GM18868 (cell line): Measurements from ENCODE around the gene MTA3.

Experiments
- ATAC-seq: cut with Tn5 transposase; IDR thresholded peaks from one replicate; pipeline ENCODE4 v1.9.1; 2021; ENCODE audit warnings: mild to moderate bottlenecking, moderate library complexity; ENCODE audit not compliant: unreplicated experiment

Gene MTA3

DNA sequence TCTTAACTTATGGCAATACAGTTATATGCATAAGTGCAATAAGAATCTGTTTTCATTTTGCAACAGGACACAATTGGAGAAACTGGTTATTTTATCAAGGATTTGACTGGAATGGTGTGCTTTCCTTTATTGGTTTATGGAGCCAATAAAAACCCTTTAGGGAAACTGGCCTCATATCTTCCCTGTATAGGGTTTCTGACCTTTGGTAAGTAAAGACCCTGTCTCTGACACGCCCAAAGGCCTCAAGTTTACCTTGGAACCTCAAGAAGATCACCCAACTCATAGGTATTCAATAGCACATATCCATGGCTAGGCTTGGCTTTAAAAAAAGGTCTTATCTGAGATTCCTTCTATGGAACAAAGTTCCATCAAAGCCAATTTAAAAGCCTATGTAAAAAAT, 212.7 kb downstream of the MTA3 start:
- no peak for ATAC-seq

DNA sequence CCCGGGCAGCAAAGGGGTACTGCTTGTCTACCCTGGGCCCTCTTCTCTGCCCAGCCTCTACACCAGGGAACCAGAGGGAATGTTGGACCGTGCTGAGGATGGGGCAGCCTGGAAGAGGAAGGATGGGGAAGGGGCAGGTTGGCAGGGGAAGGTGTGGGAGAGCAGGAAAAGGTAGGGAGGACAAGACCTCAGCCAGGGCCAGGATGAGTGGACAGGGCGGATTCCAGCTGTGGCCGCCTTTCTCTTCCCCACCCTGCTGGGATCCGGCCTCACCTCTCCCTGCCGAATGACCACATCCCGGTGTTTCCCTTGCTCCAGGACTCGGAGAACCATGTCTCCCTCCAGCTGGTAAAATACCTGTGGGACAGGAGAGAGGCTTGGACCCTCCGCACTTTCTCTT, 215.1 kb downstream of the MTA3 start:
- no peak for ATAC-seq

DNA sequence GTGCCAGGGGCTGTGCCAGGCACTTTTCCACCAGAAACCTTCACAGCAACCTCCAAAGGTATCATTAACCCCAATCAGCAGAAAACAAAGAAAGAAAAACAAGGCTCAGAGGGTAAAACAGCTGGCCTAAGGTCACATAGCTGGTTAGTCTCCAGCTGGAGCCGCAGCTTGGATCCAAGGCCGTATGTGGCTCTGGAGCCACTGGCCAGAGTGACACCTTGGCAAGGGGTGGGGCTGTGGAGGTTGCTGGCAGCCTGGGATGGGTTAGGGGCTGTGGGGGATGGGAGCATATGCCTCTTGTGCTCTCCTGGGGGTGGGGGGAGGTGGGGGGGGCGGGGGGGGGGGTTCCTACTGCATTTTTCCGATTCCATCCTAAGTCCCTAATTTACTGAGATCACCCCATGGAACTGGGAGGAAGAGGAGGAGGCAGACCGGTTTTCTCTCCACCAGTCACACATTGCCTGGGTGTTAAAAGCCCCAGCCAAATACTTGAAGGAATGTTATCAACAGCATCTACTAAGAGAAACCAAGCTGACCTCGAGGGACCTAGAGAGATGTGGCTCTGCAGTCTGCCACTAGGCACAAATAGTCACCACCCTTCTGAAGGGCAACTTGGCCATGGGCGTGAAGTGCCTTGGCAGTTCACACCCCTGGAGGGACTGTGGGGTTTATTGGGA, 215.9 kb downstream of the MTA3 start:
- no peak for ATAC-seq

DNA sequence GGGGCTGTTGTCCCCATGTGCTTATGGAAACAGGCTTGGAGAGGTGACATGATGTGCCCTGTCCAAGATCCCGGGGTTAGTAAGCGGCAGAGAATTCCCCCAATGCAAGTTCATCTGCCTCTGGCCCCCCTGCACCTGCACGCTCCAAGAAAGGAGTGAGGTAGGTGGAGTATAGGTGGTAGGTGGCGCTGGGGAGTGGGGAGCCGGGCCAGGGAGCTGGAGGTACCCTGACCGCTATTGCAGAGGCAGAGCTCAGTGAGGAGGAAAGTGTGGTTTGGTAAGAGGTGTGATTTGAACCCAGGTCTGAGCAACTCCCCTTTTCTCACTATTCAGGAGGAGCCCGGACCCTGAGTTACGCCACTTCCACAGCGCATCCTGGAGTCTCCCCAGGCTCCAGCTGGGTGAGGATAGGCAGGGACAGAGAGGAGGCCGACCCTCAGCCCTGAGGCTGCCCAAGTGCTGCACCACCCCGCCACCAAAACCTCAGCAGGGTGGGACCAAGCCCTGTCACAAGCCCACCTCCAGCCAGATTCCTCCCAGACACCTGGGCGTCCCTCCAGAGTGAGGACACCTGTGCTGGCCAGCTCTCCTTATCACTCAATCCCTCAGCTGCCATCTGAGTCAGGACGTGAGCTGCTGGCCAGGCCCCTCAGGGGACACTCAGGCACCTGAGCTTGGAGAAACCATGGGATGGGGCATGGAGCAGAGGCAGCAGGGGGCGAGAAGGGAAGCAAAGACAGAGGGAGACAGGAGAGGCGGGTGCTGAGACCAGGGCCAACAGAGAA, 218.3 kb downstream of the MTA3 start:
- ATAC-seq, result no peak

DNA sequence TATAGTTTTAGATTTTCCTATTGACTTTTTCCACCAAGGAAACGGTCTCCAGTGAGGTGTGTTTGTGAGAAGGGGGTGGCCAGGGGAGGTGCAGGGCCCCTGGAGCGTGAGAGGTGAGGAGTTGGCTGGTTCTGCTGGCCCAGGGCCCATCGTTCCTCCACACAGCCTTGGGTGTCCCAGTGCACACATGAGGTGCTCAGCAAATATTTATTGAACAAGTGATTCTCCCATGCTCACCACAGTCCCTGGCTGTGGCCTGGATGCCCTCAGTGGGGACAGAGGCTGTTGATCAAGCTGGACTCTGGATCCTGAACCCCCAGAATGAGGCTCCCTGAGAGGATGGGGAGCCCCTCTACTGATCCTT, 219.0 kb downstream of the MTA3 start:
- no peak for ATAC-seq

DNA sequence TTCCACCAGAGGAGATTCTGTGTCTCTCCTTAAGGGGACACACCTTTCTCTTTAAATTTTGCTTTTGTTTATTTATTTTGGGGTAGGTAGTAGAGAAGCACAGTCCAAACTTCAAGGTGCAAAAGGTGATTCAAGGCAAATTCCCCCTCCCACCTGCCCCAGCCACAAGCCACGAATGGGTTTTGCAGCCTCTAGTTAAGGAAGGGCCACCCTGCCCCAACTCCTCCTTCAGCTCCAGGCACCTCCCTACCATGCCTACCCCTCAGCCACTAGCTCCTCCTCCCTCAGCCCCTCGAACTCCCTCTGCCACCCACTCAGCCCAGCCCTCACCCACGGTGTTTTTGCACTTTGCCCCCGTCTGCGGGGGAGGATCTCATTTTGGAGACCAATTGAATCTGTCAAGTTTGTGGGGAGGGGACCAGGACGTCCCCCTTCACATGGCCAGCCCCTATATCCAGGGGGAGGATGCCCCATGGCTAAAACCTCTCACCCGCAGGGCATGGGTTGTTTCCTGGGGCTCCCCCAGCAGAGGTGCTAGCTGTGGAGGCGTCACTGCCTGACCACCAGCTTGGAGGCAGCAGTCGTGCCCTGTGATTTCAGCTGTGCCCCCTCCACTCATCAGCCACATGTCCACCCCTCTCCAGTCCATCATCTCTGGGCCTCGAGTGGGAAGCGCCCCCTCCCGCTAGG, 219.5 kb downstream of the MTA3 start:
- ATAC-seq, result no peak

DNA sequence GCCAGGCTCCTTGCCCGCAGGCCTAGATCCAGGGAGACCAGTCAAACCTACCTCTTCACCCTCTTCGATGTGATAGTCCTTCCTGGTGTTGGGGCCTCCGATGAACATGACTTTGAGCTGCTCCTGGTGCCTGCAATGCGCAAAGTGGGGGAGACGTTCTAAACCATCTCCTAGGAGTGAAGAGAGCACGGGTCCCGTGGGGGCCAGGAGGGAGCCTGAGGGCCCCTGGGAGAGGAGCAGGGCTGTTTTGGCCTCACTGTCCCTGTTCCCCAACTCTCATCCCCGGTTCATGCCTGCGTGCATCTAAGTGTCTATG, 220.0 kb downstream of the MTA3 start:
- ATAC-seq, result no peak

DNA sequence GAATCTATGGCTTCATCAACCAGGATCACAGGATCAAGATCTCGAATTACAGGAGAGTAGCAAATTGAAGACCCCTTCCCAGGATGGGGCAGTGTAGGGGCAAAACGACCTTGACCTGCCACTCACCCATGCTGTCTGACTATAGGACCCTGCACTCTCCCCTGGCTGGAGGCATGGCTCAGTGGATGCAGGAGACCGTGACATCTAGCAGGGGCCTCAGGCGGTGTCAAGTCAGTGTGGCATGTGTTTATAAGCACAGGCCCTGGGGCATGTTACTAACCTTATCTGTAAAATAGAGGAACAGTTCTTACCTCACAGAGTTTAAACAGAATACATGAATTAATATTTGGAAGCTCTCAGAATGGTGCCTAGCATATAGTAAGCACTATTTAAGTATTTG, 220.4 kb downstream of the MTA3 start:
- no peak for ATAC-seq

DNA sequence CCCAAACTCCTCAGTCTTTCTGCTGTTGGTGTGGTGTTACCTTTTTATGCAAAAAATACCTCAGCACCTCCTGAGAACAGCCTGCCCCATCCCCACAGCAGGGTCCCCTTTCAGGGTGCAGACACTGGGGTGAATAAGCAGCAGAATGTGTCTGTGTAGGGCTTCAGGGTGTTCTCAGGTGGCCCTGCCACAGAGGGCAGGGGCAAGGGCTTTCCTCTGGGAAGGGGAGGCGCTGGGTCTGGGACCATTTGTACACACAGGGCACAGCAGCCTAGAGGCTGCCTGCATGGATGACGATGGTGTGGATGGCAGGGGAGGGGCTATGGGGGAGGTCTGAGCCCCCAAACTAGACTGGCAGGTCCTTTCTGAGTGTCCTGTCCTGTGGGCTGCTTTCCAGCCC, 221.3 kb downstream of the MTA3 start:
- ATAC-seq, result no peak

DNA sequence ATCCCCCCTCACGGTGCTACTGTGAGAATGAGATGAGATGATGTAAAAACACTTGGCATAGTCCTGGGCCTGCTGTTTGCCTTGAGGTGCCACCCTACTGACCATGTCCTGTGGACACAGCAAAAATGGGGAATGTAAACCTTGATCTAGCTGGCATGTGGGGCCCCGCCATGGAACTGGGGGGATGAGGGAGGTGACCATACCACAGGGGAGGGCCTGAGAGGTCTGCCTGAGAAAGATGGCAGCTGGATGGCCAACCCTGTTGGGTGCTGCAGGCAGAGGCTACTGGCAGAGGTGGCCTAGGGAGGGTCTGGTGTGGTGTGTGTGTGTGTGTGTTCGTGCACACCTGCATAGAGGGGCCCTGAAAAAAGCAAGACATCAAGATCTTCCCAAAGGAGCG, 223.2 kb downstream of the MTA3 start:
- ATAC-seq, result no peak

DNA sequence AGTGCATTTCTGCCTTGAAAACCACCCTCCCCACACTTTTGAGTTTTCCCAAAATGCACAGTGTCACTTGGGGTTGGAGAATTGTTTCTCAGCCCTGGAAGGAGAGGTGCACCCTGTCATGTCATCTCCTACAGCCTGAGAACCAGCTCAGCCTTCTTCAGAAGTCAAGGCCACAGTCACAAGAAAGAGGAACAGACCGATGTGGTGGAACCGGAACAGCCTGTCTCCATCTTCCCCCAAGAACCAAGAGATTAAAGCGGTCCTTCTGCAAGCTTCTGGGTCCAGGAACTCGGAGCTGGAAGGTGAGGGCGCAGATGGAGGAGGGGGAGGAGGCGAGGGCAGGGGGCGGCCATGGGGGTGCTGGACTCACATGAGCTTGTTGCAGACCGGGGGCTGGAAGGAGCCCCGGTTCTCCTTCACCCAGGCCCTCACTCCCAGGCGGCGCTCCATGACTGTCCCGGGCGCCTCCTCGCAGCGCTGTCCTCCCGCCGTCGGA, 223.7 kb downstream of the MTA3 start:
- no peak for ATAC-seq

DNA sequence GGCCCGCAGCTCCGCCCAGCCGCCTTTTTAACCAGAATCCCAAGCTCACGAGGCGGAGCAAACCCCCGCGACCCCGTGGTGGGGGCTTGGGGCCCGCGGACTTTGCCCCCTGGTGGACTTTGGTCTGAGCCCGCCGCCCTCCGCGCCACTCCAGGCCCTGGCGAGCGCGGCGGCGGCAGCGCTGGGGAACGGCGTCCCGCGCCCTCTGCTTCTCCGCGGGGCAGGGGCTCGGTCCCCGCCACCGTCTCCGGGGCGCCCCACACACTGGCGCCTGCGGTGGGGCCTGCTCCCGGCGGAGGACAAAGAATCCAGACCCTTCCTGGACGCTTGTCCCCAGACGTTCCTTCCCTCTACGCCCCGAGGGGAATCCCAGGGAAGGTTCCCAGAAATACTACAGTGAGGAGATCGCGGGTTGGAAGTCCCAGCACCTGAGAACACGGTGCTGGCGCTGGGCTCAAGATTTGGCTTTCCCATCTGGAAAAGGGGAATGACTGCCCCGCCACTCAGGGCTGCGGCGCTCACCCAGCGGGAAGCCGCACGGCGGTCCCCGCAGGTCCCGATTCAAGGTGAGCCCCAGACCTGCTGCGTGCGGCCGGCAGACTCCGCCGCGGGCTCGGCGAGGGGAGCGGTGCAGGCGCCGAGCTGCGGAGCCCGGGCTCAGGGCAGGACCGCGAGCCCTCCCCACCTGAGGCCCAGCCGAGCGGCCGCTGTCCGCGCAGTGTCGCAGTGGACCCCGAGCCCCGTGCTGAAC, 224.3 kb downstream of the MTA3 start, which contains the start of gene HAAO:
HAAO (minus strand) TSS at position 1 of the 751 bp plus-strand sequence. CDS start 47 bp downstream, outside the sequence.
- no peak for ATAC-seq

DNA sequence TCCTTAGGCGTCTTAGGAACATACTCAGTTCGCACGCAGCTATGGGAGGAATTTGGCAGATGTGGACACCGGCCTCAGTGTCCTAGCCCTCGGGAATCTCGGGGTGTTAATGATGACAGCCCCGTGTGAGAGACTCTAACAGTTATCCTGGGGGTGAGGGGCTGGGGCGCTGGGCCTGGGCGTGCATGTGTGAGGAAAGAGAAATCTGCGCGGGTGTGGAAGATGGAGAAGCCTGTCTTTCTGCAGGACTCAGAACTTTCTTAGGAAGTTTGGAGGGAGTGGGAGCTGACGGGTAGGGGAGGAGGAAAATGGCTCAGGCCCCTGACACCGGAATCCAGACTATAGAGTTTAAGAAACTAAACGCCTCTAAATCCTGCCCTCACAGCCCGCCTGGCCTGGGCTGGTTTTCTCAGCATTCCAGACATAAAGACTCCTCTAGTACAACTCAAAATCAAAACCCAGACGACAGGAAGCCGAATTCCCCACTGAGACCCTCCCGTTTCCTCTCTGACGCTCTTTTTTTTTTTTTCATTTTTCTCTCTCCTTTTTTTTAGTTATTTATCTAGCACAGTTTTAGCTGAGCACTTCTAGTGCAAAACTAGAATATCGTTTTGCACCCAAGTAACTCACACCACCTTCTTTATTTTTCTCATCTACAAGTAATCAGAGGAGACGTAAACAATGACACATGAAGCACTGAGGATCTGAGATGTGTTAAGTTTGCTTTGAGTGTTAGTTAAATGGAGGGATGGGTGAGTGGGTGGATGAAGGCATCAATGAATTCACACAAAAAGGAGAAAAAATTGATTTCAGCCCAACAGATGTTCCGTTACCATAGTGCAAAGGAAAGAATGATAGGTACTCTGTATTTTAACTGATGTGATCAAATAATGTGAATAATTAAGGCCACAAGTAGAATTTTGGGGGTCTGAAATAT, 225.2 kb downstream of the MTA3 start:
- ATAC-seq, result no peak

DNA sequence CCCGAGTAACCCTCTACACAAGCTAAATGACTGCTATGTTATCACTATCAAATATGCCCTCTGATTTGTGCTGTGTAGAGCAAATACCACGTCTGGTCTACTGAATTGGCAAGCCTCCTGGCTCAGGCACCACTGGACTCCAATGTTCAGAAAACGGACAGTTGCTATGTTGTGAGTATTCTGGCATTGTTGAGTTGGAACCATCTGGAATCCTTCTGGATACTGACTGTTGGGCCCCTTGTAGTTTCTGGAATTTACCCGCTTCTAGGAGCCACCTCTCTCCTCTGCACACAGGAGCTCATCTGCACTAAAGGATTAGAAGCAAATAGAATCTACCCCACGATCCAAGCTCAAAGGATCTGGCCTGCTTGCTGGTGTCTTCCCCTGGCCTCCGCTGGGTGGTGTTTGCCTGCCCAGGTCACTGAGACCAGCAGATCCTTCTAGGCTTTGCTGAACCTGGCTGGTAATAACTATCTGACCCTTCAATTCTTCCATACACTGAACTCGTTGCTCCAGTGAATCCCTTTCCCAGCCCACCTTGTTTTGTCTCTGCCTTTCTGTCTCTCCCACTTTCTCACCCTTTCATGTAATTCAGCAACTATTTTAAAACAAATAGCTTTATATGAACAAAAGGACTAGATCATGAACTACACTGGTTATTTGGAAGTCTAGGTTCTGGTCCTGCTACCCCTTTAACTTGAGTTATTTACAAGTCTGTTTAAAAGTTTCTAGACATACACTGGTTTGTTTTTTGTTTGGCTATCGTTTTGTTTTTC, 226.0 kb downstream of the MTA3 start:
- ATAC-seq, result no peak

DNA sequence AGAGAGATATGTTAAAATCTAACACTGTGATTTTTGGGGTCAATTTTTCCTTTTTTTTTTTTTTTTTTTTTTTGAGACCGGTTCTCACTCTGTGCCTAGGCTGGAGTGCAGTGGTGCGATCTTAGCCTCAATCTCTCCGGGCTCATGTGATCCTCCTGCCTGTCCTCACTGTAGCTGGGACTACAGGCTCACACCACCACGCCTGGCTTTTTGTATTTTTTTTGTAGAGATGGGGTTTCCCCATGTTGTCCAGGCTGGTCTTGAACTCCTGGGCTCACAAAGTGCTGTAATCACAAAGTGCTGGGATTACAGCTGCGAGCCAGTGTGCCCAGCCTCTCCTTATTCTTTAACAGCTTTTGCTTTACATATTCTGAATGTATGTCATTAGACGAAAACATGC, 226.8 kb downstream of the MTA3 start:
- no peak for ATAC-seq

DNA sequence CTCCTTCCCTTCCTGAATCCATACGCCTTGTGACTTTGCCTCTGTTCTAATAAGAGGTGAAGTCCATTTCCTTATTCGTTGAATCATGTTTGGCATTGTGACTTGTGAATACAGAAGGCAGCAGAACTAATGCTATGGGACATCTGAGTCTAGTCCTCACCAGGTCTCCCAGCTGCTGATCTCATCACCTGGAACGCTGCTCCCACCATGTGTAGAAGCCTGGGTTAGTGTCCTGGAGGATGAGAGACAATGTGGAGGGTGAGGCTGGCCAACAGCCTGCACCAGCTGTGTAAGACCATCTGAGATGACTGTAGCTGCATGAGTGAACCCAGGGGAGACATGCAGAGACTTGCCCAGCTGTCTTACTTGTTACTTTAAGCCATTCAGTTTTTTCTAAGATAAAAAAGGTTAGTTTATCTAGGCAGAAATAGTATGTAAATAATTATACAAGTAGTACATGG, 227.4 kb downstream of the MTA3 start:
- ATAC-seq, result peak; percentile 51

DNA sequence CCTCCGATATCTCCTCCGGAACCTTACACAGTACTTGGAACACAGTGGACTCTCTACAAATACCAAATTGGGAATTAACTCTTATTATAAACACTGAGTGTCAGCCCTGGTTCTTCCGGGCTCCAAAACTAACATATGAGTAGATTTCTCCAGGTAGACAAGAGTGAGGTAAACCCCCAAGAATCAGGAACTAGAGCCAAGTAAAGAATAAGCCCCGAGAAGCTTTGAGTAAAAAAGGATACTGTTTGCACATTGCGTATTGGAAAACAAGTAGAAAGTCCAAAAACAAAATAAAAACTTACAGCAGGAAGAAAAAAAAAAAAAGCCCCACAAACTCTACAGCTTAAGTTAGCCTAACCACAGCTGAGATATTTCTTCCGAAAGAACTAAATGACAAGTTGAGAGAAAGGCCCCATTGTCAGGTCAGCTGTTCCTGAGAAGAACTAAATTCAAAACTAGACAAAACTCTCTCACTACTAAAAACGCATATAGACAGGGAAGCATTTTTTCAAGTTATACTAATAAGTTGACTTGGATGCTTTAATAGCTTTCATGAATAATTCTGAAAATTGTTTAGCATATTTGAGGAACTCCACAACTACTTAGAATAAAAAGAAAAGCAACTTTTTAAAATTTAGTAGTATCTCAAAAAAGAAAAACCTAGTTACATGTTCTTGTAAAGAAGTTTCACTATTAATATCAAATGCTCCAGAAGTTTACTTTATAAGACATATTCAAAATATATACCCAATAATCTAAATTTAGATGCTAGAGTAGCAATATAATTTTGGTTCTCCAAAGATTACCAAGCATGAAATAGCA, 228.2 kb downstream of the MTA3 start:
- peak; percentile 56 for ATAC-seq

DNA sequence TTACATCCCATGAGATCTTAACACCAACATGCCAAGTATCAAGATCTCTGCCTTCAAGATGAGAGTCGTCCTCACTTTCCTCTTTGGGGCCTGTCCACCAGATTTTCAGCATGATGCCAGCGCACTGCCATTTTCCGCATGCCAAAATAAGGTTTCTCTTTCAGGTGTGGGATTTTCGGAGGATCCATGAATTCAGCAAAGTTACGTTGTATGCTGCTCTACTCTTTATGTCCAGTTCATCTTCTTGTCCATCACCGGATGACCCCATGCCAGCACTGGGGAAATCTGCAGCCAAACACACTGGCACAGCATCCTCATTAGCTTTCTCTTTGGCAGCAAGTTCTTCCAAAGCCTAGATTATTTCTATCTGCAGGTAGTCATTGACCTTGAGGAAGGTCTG, 228.8 kb downstream of the MTA3 start:
- ATAC-seq, result no peak
